GM19463 (cell line): ENCODE data around the gene JCAD.

Experiments used
- ATAC-seq: cut with Tn5 transposase; IDR thresholded peaks from one replicate; pipeline ENCODE4 v1.9.1; 2021; ENCODE audit warnings: mild to moderate bottlenecking, moderate library complexity; ENCODE audit not compliant: unreplicated experiment

The JCAD gene

GRCh38 chr10:30046476-30046875 lies 12.9 kb downstream of the JCAD start:
- ATAC-seq = no peak

DNA sequence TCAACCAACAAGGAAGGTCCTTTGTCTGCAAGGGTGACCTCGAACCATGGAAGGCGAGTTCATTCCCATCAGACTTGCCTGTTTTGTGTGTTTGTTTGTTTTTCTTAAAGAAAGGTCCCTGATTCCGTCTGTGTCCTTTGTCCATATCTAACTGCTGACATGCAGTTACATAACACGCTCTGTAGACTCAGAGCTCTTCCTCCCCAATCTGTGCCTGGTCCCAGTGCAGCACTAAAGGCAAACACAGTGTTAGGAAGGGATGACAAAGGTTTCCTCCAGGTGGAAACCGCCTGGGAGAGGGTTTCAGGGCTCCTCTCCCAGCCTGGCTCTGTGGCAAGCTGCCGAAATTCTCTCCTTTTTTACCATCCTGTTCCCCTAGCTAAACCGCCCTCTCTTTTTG lies 13.4 kb downstream of the JCAD start:
- no peak for ATAC-seq

GRCh38 chr10:30043476-30044270 lies 15.7 kb downstream of the JCAD start:
- ATAC-seq = no peak

DNA sequence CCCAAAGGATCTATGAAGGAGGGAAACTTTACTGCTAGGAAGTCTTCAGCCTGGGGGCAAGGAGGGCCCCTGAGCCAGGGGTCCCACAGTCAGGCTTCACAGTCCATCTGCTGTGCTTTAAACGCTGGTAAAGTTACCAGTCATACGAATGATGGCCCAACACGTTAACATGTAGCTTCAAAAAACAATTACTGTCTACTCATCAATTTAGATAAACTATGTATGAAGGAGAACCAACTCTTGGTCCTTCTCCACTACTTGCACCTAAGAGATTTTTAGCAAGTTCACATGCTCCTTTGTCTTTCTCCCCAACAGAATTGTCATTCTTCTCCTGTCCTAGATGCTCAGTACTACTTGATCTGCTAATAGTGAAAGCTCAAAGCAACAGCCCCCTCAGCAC lies 16.6 kb downstream of the JCAD start:
- ATAC-seq = no peak

GRCh38 chr10:30041196-30042105 lies 17.9 kb downstream of the JCAD start:
- no peak for ATAC-seq

DNA sequence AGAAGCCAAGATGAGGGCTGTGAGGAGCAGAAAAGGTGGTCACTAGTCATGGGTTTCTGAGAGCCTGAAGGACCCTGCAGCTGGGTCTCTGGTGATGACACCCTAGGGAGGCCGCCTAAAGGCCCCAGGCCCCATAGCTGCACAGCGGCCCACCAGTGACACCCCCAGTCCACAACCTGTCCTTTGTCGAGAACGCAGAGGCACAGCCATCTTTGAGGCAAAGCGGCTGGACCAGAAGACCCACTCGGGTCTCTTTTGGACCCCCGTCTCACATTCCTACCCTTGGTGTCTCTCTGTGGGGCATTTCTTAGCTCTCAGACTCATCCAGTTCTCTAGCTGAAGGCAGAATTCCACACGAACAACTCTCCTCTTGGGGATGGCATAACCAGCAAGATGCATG lies 18.8 kb downstream of the JCAD start:
- ATAC-seq = no peak

DNA sequence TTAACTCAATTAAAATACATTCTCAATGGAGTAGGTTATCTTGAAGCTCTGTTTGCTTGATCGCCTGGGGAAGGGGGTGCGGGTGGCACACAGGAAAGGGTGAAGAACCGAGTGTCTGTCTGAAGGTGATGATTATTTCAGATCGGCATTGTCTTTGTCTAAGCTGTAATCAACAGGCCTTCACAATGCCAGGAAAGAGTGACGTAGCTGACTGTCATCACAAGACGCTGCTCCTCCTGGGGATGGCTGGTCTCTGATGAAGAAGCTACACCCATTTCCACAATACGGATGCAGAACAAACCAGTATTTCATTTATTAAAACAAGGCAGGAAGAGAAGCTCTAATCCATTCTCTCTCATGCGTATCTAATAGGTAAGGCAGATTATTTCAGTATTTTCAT lies 19.4 kb downstream of the JCAD start:
- ATAC-seq = no peak

DNA sequence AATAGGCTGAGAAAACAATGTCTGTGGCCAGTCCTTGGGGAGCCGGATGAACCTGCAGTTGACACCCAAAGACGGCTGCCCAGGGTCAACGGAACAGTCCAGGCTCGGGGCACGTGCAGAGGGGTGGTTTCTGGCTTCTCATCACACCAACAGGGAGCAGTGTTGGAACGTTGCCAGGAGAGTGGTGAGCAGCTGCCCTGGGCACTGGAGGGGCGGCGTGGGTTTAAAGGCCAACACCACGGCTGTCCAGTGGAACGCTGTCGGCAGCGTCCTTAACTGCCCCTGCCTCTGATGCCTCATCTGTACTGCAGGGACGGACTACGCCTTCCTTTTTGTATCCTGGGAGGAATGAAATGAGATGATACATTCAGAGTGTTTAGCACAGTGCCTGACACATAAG lies 19.8 kb downstream of the JCAD start:
- ATAC-seq = no peak

DNA sequence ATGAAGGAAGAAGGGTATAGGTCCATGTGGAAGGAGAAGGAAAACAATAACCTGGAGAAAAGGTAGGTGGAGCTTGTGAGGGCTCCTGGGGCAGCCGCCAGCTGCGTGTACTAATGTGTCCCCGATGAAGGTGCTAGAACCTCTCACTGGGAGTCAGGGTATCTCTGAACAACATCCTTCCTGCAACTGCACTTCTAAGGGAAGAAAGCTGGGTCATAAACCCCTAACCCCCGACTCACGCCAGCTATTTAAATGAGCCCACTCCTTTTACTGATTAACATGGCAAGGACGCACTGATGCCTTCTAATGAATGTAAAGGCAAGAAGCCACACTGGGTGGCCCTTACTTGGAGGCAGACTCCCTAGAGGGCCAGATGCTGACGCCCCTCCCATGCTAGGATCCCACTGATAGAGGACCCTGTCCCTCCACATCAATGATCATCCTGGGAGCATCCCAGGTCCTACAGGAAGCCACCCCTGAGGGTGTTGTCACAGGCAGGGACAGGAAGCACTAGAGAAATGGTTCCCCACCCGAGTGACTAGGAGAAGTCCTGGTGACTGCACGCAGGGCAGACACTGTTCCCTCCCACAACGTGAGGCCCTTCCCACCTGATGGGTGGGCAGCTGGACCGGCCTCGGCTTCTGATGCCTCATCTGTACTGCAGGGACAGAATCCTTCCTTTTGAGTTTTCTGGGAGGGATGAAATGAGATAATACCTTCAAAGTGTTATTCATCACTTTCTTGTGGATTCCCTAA lies 20.4 kb downstream of the JCAD start:
- ATAC-seq = no peak

DNA sequence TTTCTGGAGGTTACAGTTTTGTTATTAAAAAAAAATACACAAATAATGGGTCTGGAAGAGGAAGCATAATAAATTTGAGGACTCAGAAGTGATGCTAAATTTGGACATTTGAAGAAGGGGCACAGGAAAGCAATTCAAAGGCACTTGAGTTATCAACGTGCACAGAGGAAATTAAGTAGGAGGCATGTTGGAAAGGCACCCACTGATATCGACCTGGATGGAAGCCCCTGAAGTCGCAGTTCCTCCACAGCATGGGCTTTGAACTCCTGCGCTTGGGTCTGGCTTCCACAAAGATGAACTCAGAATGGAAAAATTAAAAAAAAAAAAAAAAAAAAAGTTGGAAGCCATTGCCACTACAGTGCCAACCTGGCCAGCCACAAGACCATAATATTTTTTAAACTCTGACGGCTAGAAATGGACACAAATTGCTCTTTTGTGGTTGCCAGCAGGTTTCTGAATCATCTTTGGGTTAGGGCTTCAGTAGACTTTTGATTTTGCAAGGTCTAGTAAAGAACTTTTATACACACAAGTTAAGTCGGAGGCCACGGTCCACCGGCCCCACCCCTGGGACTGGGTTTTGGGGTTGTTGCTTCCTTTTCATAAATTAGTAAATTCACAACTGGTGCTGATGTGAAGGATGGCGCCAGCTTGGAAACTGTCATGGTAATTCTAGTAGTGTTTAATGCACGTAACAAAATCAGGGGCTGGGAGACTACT lies 21.6 kb downstream of the JCAD start:
- ATAC-seq = no peak

GRCh38 chr10:30036811-30037210 lies 22.6 kb downstream of the JCAD start:
- no peak for ATAC-seq

DNA sequence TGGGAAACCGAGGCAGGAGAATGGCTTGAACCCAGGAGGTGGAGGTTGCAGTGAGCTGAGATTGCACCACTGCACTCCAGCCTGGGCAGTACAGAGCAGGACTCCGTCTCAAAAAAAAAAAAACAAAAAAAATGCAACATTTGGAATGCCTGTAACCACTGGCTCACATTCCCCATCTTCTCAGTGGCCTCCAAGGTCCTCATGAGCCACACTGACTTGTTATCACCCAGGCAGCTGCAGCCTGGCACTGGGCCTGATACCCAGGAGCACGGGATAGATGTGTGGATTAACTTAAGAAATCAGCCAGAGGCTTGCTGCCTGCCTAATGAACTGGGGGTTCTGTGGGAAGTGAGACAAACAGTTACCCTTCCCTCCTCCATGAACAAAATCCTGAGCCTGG lies 23.0 kb downstream of the JCAD start:
- ATAC-seq = no peak

- no peak for ATAC-seq
Measured at GRCh38 chr10:30034433-30035137, 24.8 kb downstream of the JCAD start.

DNA sequence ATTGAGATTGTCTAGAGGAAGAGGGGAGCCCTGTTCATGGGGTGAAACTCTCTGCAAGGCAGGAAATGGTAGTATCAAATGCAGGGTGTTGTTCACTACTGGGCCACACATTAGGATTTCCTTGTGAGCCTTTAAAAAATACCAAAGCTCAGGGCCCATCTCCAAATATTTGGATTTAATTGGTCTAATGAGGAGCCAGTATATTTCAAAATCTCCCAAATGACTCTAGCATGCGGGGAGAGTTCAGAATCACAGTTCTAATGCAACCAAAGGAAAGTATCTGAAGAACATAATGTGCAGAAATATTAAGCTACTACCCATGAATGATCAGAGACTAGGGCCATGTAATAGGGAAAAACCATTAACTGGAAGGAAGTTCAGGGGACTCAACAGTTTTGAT lies 27.3 kb downstream of the JCAD start:
- ATAC-seq = no peak

DNA sequence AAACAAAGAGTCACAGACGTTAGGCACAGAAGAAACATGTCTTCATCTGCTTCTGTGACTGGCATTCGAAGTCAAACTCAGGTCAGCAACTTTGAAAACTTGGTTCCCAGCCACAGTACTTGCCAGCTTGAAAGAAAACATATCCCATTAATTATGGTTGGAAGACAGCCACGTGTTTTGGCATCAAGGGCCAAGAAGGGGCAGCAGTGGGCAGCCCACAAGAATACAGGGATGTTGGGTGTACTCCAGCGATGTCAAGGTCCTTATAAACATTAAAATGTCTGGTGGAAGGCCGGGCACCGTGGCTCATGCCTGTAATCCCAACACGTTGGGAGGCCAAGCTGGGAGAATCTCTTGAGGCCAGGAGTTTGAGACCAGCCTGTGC lies 29.5 kb downstream of the JCAD start:
- ATAC-seq = no peak

- ATAC-seq = no peak
Measured at GRCh38 chr10:30029164-30029871, 30.1 kb downstream of the JCAD start.

DNA sequence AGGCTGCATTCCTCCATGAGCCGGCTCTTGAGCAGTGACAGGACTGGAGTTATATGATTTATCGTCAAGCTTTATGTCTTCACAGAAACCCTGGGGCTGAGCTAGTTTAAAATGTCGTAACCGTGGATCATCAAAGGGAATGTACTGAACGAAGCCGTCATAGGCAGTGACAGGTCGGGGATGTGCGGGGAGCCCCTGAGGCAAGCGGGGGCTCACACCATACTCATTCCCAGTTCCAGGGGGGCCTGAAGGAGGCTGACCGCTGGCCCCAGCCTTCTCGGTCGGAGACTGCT lies 30.7 kb downstream of the JCAD start:
- ATAC-seq = no peak

GRCh38 chr10:30028006-30028737 lies 31.2 kb downstream of the JCAD start:
- no peak for ATAC-seq
